ENCODE results near the gene ZNF718.

DNA sequence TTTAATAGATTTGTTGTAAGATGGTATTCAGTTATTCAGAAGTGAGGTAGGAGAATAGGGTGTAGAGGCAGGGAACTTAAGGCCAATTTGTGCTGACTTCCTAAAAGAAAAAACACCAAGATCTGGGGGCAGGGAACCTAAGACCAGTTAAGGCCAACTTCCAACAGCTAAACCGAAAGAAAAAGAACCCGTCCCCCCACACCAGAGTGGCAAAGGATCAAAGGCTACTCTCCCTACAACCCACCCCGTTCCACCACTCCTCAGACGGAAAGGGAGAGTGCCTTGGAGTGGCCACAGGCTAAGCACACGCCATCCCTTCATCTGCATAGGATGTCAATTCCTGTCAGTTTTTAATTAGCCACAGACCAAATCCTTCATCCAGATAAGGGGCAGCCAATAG is 3.7 kb upstream of the ZNF718 start:
- TF ChIP-seq CTCF (IDR thresholded peaks at IDR 0.05; ENCODE audit: borderline replicate concordance, extremely low read depth, low read length, poor library complexity, severe bottlenecking) (no peak), EZH2 (IDR thresholded peaks at IDR 0.05; ENCODE audit: borderline replicate concordance, low read depth, low read length, severe bottlenecking) (no peak)

All from DND-41 (cell line).